ENCODE data around the gene TMEM33.

The TMEM33 gene

DNA sequence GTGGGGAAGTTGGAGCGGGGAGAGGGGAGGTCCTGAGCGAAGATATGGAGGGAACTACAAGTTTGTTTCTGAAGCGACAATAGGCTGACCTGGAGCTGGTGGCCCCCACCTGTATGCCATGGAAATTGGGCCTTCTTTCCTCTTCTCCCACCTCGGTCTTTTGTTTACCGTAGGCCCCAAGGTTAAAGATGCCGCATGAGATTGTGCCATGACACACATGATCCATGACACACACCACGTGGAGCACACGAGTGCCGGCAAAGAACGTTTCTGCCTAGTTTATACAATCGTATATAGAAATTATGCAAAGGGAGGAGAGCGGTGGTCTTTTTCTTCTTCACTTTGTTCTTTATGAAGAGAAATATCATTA, 408 bp downstream of the TMEM33 start:
- Histone ChIP-seq H3K27ac (ENCODE audit: insufficient read depth, low read depth, low read length, poor library complexity, severe bottlenecking) (peak overlapping the region; percentile 91), H3K4me3 (ENCODE audit: insufficient read depth, low read depth, low read length) (peak overlapping the region; percentile 92), H3K9me3 (ENCODE audit: control insufficient read depth, low read length) (no peaks in the 10 kb centered on the region), H3K4me1 (ENCODE audit: control insufficient read depth, insufficient read depth, low read length) (peaks cover 5% of the 10 kb centered on the region), H3K36me3 (ENCODE audit: control insufficient read depth, insufficient read depth, low read length) (peaks cover 8% of the 10 kb centered on the region), H3K27me3 (ENCODE audit: control insufficient read depth, insufficient read depth, low read length, poor library complexity, severe bottlenecking) (no peaks in the 10 kb centered on the region)
- WGBS, 2 experiments = 0 to 4% methylated on average over 6 to 12 of the region's 12 CpGs

DNA sequence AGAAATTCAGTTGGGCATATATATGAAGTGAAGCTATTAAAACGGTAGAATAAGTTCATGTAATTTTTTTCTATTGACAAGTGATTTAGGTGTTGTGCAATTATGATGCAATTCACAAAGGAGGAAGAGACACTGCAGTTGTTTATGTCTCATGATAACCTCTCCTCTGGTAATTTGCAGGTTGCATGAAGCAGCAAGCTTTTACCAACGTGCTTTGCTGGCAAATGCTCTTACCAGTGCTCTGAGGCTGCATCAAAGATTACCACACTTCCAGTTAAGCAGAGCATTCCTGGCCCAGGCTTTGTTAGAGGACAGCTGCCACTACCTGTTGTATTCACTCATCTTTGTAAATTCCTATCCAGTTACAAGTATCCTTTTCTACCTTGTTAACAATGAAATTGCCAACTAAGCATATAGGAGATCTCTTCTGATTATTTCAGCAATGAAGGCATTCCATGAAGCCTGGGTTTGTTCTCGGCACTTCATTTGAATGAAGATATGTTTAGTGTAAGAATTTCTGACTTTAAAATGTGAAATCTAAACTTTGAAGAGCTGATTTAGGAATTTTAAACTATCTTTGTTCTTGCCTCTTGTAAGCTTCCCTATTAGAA, 3.9 kb downstream of the TMEM33 start:
- WGBS, 2 experiments = 75% methylated on average over 3 of the region's 3 CpGs
- no peaks in the 10 kb centered on the region for H3K9me3 ChIP-seq (ENCODE audit: control insufficient read depth, low read length)
- no peaks in the 10 kb centered on the region for H3K27me3 ChIP-seq (ENCODE audit: control insufficient read depth, insufficient read depth, low read length, poor library complexity, severe bottlenecking)
- H3K27ac ChIP-seq (ENCODE audit: insufficient read depth, low read depth, low read length, poor library complexity, severe bottlenecking) = no peak overlapping the region
- H3K36me3 ChIP-seq (ENCODE audit: control insufficient read depth, insufficient read depth, low read length) = peaks cover 12% of the 10 kb centered on the region
- no peak overlapping the region for H3K4me3 ChIP-seq (ENCODE audit: insufficient read depth, low read depth, low read length)
- peaks cover 5% of the 10 kb centered on the region for H3K4me1 ChIP-seq (ENCODE audit: control insufficient read depth, insufficient read depth, low read length)

DNA sequence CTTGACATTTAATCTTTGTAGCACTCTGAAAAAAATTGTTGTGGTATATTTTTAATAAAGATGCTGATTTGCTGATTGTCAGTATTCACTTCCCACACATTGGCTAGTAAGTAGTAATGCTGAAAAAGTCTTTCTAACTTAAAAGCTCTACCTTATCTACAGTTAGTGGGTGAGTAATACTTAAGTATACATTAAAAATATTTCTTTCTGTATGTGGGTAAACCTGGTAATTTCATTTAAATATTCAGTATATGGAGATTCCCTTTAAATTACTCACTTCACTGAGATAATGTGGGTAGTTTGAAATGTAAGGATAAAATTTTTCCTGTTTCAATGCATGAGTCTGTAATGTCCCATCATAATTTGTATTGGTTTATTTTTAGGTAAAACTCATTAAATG, 5.6 kb downstream of the TMEM33 start:
- no peaks in the 10 kb centered on the region for H3K9me3 ChIP-seq (ENCODE audit: control insufficient read depth, low read length)
- peaks cover 5% of the 10 kb centered on the region for H3K4me1 ChIP-seq (ENCODE audit: control insufficient read depth, insufficient read depth, low read length)
- H3K27ac ChIP-seq (ENCODE audit: insufficient read depth, low read depth, low read length, poor library complexity, severe bottlenecking) = no peak overlapping the region
- no peaks in the 10 kb centered on the region for H3K27me3 ChIP-seq (ENCODE audit: control insufficient read depth, insufficient read depth, low read length, poor library complexity, severe bottlenecking)
- H3K36me3 ChIP-seq (ENCODE audit: control insufficient read depth, insufficient read depth, low read length) = peaks cover 16% of the 10 kb centered on the region
- H3K4me3 ChIP-seq (ENCODE audit: insufficient read depth, low read depth, low read length) = no peak overlapping the region

DNA sequence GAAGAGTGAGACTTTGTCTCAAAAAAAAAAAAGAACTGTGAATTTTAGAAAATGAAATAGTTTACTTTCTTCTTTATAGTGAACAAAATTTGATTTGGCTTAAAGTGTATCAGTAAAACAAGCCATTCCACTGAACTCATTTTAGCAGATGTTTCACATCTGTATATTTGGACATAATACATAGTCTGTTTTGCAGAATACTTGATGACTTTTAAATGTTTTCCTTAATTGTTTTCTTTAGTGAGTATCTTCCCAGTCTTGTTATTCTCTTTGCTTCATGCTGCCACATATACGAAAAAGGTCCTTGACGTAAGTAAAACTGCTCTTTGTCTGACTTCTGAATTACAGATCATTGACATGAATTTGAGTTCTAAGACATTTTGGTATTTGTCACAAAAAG, 8.3 kb downstream of the TMEM33 start:
- H3K27me3 ChIP-seq (ENCODE audit: control insufficient read depth, insufficient read depth, low read length, poor library complexity, severe bottlenecking) = no peaks in the 10 kb centered on the region
- no peaks in the 10 kb centered on the region for H3K9me3 ChIP-seq (ENCODE audit: control insufficient read depth, low read length)
- H3K4me3 ChIP-seq (ENCODE audit: insufficient read depth, low read depth, low read length) = no peak overlapping the region
- H3K27ac ChIP-seq (ENCODE audit: insufficient read depth, low read depth, low read length, poor library complexity, severe bottlenecking) = no peak overlapping the region
- peaks cover 24% of the 10 kb centered on the region for H3K36me3 ChIP-seq (ENCODE audit: control insufficient read depth, insufficient read depth, low read length)
- WGBS, 2 experiments = 91 to 100% methylated on average over 2 of the region's 2 CpGs
- H3K4me1 ChIP-seq (ENCODE audit: control insufficient read depth, insufficient read depth, low read length) = no peaks in the 10 kb centered on the region

DNA sequence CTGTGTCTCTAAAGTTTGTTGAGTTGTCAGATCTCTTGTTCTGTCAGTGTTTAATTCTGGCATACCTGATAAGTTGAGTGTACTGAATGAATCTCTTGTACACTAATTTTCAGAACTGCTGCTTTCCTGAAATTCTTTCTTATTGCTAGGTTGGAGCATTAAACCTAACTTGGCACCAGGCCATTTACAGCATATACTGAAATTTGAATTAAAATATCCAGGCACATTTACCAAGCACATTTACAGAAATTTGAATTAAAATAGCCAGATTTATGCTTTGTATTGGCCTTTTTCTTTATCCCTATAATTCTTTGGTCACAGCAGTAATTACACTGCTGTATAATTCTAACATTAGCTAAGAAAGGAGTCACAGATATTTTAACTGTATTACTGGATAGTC, 8.9 kb downstream of the TMEM33 start:
- peaks cover 22% of the 10 kb centered on the region for H3K36me3 ChIP-seq (ENCODE audit: control insufficient read depth, insufficient read depth, low read length)

DNA sequence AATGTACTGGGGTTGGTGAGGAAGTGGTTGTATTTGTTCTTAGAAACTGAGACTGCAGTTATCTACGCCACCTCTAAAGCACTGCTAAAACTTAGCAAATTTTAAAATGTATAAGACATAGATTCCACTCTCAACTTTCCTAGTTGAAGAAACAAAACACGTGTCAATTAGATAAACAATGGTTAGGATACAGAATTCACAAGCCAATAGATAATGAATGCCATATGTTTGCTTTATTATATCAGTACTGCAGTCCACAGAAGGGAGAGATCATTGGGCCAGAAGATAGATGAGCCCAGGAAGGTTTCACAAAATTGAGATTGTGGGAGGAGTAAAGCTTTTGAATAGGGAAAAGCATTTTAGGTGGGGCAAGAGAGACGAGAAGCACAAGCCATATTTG, 14.3 kb downstream of the TMEM33 start:
- no peaks in the 10 kb centered on the region for H3K9me3 ChIP-seq (ENCODE audit: control insufficient read depth, low read length)

More for the DNA sequence above, 8.9 kb downstream of the TMEM33 start:
- Histone ChIP-seq H3K27ac (ENCODE audit: insufficient read depth, low read depth, low read length, poor library complexity, severe bottlenecking) (no peak overlapping the region), H3K9me3 (ENCODE audit: control insufficient read depth, low read length) (no peaks in the 10 kb centered on the region), H3K4me1 (ENCODE audit: control insufficient read depth, insufficient read depth, low read length) (no peaks in the 10 kb centered on the region), H3K27me3 (ENCODE audit: control insufficient read depth, insufficient read depth, low read length, poor library complexity, severe bottlenecking) (no peaks in the 10 kb centered on the region), H3K4me3 (ENCODE audit: insufficient read depth, low read depth, low read length) (no peak overlapping the region)

DNA sequence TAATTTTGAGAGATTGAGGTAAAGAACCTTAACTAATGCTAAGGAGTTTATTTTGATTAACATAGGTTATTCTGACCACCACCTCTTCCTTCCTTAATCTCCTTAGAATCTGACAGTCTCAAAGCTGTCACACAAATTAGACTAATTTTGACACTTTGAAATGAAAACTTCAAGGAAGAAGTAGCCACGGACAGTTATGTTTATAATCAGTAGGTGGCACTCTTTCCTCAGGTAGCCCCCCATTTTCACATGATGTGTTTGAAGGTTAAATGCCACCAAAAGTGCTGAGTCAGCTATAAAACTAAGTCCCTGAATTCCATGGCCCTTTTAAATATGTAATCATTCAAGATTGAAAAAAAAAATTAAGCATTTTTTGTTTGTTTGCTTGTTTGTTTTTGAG, 22.4 kb downstream of the TMEM33 start:
- Histone ChIP-seq H3K4me1 (ENCODE audit: control insufficient read depth, insufficient read depth, low read length) (no peaks in the 10 kb centered on the region), H3K9me3 (ENCODE audit: control insufficient read depth, low read length) (no peaks in the 10 kb centered on the region)
- 23 to 27% methylated on average over 1 of the region's 1 CpG for WGBS, 2 experiments

More for the DNA sequence above, 14.3 kb downstream of the TMEM33 start:
- 91 to 98% methylated on average over 2 to 3 of the region's 3 CpGs for WGBS, 2 experiments
- Histone ChIP-seq H3K4me3 (ENCODE audit: insufficient read depth, low read depth, low read length) (no peak overlapping the region), H3K27me3 (ENCODE audit: control insufficient read depth, insufficient read depth, low read length, poor library complexity, severe bottlenecking) (no peaks in the 10 kb centered on the region), H3K27ac (ENCODE audit: insufficient read depth, low read depth, low read length, poor library complexity, severe bottlenecking) (no peak overlapping the region), H3K4me1 (ENCODE audit: control insufficient read depth, insufficient read depth, low read length) (no peaks in the 10 kb centered on the region), H3K36me3 (ENCODE audit: control insufficient read depth, insufficient read depth, low read length) (peaks cover 23% of the 10 kb centered on the region)

DNA sequence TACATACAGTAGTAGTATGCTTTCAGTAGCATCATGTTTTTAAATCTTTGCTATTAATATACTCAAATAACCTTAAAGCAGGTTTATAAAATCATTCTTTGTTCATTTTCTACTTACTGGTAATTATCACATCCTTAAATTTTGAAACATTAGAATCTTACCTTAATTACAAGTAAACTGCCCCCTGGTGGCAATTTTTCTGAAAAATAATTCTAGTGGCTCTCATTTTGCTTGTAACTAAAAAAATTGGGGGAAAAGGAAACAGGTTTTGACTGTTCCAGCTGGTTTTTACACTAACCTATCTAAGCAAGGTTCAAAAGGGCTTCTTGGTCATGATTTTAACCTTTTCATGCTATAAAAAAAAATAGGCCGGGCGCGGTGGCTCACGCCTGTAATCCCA, 27.9 kb downstream of the TMEM33 start:
- 95 to 100% methylated on average over 3 to 4 of the region's 4 CpGs for WGBS, 2 experiments
- Histone ChIP-seq H3K27ac (ENCODE audit: insufficient read depth, low read depth, low read length, poor library complexity, severe bottlenecking) (no peak overlapping the region), H3K4me1 (ENCODE audit: control insufficient read depth, insufficient read depth, low read length) (no peaks in the 10 kb centered on the region), H3K9me3 (ENCODE audit: control insufficient read depth, low read length) (no peaks in the 10 kb centered on the region), H3K27me3 (ENCODE audit: control insufficient read depth, insufficient read depth, low read length, poor library complexity, severe bottlenecking) (no peaks in the 10 kb centered on the region), H3K36me3 (ENCODE audit: control insufficient read depth, insufficient read depth, low read length) (no peaks in the 10 kb centered on the region), H3K4me3 (ENCODE audit: insufficient read depth, low read depth, low read length) (no peak overlapping the region)

More for the DNA sequence above, 22.4 kb downstream of the TMEM33 start:
- H3K4me3 ChIP-seq (ENCODE audit: insufficient read depth, low read depth, low read length) = no peak overlapping the region
- H3K27ac ChIP-seq (ENCODE audit: insufficient read depth, low read depth, low read length, poor library complexity, severe bottlenecking) = no peak overlapping the region
- no peaks in the 10 kb centered on the region for H3K36me3 ChIP-seq (ENCODE audit: control insufficient read depth, insufficient read depth, low read length)
- H3K27me3 ChIP-seq (ENCODE audit: control insufficient read depth, insufficient read depth, low read length, poor library complexity, severe bottlenecking) = no peaks in the 10 kb centered on the region

DNA sequence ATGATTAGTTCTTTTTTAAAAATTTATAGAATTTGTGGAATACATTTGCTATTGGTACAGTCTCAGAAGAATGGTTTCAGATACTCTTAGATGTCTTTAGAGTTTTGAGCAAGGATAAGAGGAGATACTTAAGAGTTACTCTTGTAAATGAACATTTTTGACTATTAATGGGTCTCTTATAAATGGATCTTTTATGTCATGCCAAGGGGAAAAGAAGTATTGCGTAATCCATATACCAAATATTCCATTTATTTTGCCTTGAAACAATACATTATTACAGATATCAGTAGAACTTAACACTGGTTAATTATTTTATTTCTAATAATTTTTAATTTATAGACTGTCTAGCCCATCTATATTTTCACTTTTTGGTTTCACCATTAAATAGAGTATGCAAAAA, 29.2 kb downstream of the TMEM33 start:
- Histone ChIP-seq H3K36me3 (ENCODE audit: control insufficient read depth, insufficient read depth, low read length) (no peaks in the 10 kb centered on the region), H3K4me1 (ENCODE audit: control insufficient read depth, insufficient read depth, low read length) (no peaks in the 10 kb centered on the region), H3K4me3 (ENCODE audit: insufficient read depth, low read depth, low read length) (no peak overlapping the region), H3K9me3 (ENCODE audit: control insufficient read depth, low read length) (no peaks in the 10 kb centered on the region), H3K27ac (ENCODE audit: insufficient read depth, low read depth, low read length, poor library complexity, severe bottlenecking) (no peak overlapping the region), H3K27me3 (ENCODE audit: control insufficient read depth, insufficient read depth, low read length, poor library complexity, severe bottlenecking) (no peaks in the 10 kb centered on the region)
- WGBS, 2 experiments = no CpG with 5 or more reads among the region's 1 CpG

DNA sequence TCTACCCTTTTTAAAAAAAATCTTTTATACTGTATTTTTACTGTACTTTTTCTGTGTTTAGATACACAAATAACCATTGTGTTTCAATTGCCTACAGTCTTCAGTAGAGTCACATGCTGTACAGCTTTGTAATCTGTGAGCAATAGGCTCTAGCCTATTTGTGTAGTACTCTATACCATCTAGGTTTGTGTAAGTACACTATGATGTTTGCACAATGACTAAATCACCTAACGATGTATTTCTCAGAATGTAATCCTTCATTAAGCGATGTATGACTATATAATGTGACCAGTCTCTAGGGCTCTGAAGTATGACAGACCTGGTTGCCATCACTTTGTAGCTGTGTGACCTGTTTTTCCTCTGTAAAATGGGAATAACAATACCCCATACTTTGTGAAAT, 32.2 kb downstream of the TMEM33 start:
- H3K9me3 ChIP-seq (ENCODE audit: control insufficient read depth, low read length) = no peaks in the 10 kb centered on the region
- 96 to 100% methylated on average over 2 of the region's 2 CpGs for WGBS, 2 experiments

DNA sequence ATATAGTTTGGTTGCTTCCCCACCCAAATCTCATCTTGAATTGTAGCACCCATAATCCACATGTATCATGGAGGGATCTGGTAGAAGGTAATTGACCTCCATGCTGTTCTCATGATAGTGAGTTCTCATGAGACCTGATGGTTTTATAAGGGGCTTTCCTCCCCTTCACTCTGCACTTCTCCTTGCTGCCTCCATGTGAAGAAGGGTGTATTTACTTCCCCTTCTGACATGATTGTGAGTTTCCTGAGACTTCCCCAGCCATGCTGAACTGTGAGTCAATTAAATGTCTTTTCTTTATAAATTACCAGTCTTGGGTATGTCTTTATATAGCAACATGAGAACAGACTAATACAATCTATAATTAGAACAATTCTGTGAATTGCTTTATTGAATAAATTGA, 34.4 kb downstream of the TMEM33 start:
- Histone ChIP-seq H3K4me3 (ENCODE audit: insufficient read depth, low read depth, low read length) (no peak overlapping the region), H3K4me1 (ENCODE audit: control insufficient read depth, insufficient read depth, low read length) (no peaks in the 10 kb centered on the region), H3K27me3 (ENCODE audit: control insufficient read depth, insufficient read depth, low read length, poor library complexity, severe bottlenecking) (no peaks in the 10 kb centered on the region), H3K36me3 (ENCODE audit: control insufficient read depth, insufficient read depth, low read length) (no peaks in the 10 kb centered on the region), H3K9me3 (ENCODE audit: control insufficient read depth, low read length) (no peaks in the 10 kb centered on the region), H3K27ac (ENCODE audit: insufficient read depth, low read depth, low read length, poor library complexity, severe bottlenecking) (no peak overlapping the region)

More for the DNA sequence above, 32.2 kb downstream of the TMEM33 start:
- H3K4me1 ChIP-seq (ENCODE audit: control insufficient read depth, insufficient read depth, low read length) = no peaks in the 10 kb centered on the region
- no peaks in the 10 kb centered on the region for H3K27me3 ChIP-seq (ENCODE audit: control insufficient read depth, insufficient read depth, low read length, poor library complexity, severe bottlenecking)
- no peaks in the 10 kb centered on the region for H3K36me3 ChIP-seq (ENCODE audit: control insufficient read depth, insufficient read depth, low read length)
- H3K4me3 ChIP-seq (ENCODE audit: insufficient read depth, low read depth, low read length) = no peak overlapping the region
- H3K27ac ChIP-seq (ENCODE audit: insufficient read depth, low read depth, low read length, poor library complexity, severe bottlenecking) = no peak overlapping the region

Data from ectodermal cell (in vitro differentiated cells).